ENCODE measurements around the gene COL15A1. TPM values are rescaled to one million over a fixed set of nuclear protein-coding genes. Genes with fewer than 3 reads are reported as not detected.

The COL15A1 gene
- total and polyA plus RNA-seq, 3 experiments from 2014 or later, result 0.07 TPM; not detected in 2

GRCh38 chr9:98966676-98967075 lies 23.0 kb downstream of the COL15A1 start:
- H3K27ac Mint-ChIP-seq, result no peak overlapping the region
- H3K27ac ChIP-seq (ENCODE audit: low read depth, low read length), result no peak overlapping the region
- H3K4me1 Mint-ChIP-seq, result no peaks in the 10 kb centered on the region
- no peak overlapping the region for H3K4me3 ChIP-seq (ENCODE audit: low read length)
- no peaks in the 10 kb centered on the region for H3K9me3 Mint-ChIP-seq
- POLR2A ChIA-PET, result no interaction called here
- H3K9me3 ChIP-seq (ENCODE audit: low read length), result no peaks in the 10 kb centered on the region
- no peak overlapping the region for H3K4me3 Mint-ChIP-seq
- CTCF ChIA-PET, result interaction anchor here (0.6 kb wide), 1 partner anchor 200 kb away, joined by 3 read pairs; no protein-coding TSS in a partner anchor
- peaks cover 0 to 4% of the 10 kb centered on the region in 2 donors for H3K27me3 Mint-ChIP-seq
- no peaks in the 10 kb centered on the region for H3K4me1 ChIP-seq (ENCODE audit: insufficient read depth, low read length)
- H3K36me3 ChIP-seq (ENCODE audit: insufficient read depth, low read length), result no peaks in the 10 kb centered on the region
- H3K36me3 Mint-ChIP-seq, result no peaks in the 10 kb centered on the region
- DNase-seq, result no peak
- H3K27me3 ChIP-seq (ENCODE audit: insufficient read depth, low read length, poor library complexity, severe bottlenecking), result no peaks in the 10 kb centered on the region

DNA sequence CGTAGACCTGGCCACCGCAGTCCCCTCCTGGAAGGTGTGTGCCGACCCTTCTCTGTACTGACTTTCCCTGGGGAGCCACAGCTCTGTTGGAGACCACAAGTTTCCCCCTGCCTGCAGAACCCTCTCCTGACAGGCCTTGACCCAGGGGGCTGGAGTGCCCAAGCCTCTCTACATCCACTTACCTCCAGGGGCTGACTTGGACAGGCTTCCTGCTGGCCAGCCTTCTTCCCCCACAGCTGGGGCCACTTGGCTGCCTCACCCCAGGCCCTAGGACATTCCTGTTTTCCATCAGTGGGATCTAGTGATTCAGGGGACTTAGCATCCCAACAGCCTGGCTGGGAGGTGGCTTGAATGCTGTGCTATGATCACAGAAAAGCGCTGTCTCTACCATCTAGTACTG lies 23.6 kb downstream of the COL15A1 start:
- Mint-ChIP-seq H3K9me3 (no peaks in the 10 kb centered on the region), H3K27ac (no peak overlapping the region), H3K4me3 (no peak overlapping the region), H3K4me1 (no peaks in the 10 kb centered on the region), H3K27me3 (peaks cover 0 to 4% of the 10 kb centered on the region in 2 donors), H3K36me3 (no peaks in the 10 kb centered on the region)
- H3K4me3 ChIP-seq (ENCODE audit: low read length), result no peak overlapping the region
- ChIA-PET CTCF (no interaction called here), POLR2A (no interaction called here)
- no peaks in the 10 kb centered on the region for H3K27me3 ChIP-seq (ENCODE audit: insufficient read depth, low read length, poor library complexity, severe bottlenecking)
- no peak overlapping the region for H3K27ac ChIP-seq (ENCODE audit: low read depth, low read length)
- no peaks in the 10 kb centered on the region for H3K4me1 ChIP-seq (ENCODE audit: insufficient read depth, low read length)
- H3K36me3 ChIP-seq (ENCODE audit: insufficient read depth, low read length), result no peaks in the 10 kb centered on the region
- no peaks in the 10 kb centered on the region for H3K9me3 ChIP-seq (ENCODE audit: low read length)
- DNase-seq, result no peak

GRCh38 chr9:98967680-98968079 lies 24.0 kb downstream of the COL15A1 start:
- Histone ChIP-seq H3K9me3 (ENCODE audit: low read length) (no peaks in the 10 kb centered on the region), H3K27ac (ENCODE audit: low read depth, low read length) (no peak overlapping the region), H3K4me3 (ENCODE audit: low read length) (no peak overlapping the region), H3K4me1 (ENCODE audit: insufficient read depth, low read length) (no peaks in the 10 kb centered on the region), H3K27me3 (ENCODE audit: insufficient read depth, low read length, poor library complexity, severe bottlenecking) (no peaks in the 10 kb centered on the region), H3K36me3 (ENCODE audit: insufficient read depth, low read length) (no peaks in the 10 kb centered on the region)
- Mint-ChIP-seq H3K9me3 (no peaks in the 10 kb centered on the region), H3K27me3 (peaks cover 0 to under 1% of the 10 kb centered on the region in 2 donors), H3K4me1 (no peaks in the 10 kb centered on the region), H3K4me3 (no peak overlapping the region), H3K27ac (no peak overlapping the region), H3K36me3 (no peaks in the 10 kb centered on the region)
- POLR2A ChIA-PET, result no interaction called here
- CTCF ChIA-PET, result no interaction called here
- DNase-seq, result no peak

- Mint-ChIP-seq H3K4me1 (no peaks in the 10 kb centered on the region), H3K4me3 (no peak overlapping the region), H3K9me3 (no peaks in the 10 kb centered on the region), H3K27me3 (peaks cover 0 to 1% of the 10 kb centered on the region in 2 donors), H3K27ac (no peak overlapping the region), H3K36me3 (no peaks in the 10 kb centered on the region)
- ChIA-PET CTCF (interaction anchor here (0.6 to 1.2 kb wide), 2 partner anchors 66 to 174 kb away, joined by 3 to 4 read pairs; no protein-coding TSS in a partner anchor), POLR2A (no interaction called here)
- DNase-seq, result no peak
- Histone ChIP-seq H3K9me3 (ENCODE audit: low read length) (no peaks in the 10 kb centered on the region), H3K36me3 (ENCODE audit: insufficient read depth, low read length) (no peaks in the 10 kb centered on the region), H3K4me1 (ENCODE audit: insufficient read depth, low read length) (no peaks in the 10 kb centered on the region), H3K27ac (ENCODE audit: low read depth, low read length) (no peak overlapping the region), H3K4me3 (ENCODE audit: low read length) (no peak overlapping the region), H3K27me3 (ENCODE audit: insufficient read depth, low read length, poor library complexity, severe bottlenecking) (no peaks in the 10 kb centered on the region)
Observed at GRCh38 chr9:98968601-98969337, 25.1 kb downstream of the COL15A1 start.

GRCh38 chr9:98970532-98971041 lies 26.9 kb downstream of the COL15A1 start:
- Histone ChIP-seq H3K27ac (ENCODE audit: low read depth, low read length) (no peak overlapping the region), H3K4me1 (ENCODE audit: insufficient read depth, low read length) (peaks cover 7% of the 10 kb centered on the region), H3K36me3 (ENCODE audit: insufficient read depth, low read length) (no peaks in the 10 kb centered on the region), H3K9me3 (ENCODE audit: low read length) (no peaks in the 10 kb centered on the region), H3K27me3 (ENCODE audit: insufficient read depth, low read length, poor library complexity, severe bottlenecking) (peaks cover 7% of the 10 kb centered on the region), H3K4me3 (ENCODE audit: low read length) (no peak overlapping the region)
- Mint-ChIP-seq H3K4me3 (no peak overlapping the region), H3K27ac (no peak overlapping the region), H3K4me1 (peaks cover 4 to 7% (median 6%) of the 10 kb centered on the region in 3 donors), H3K36me3 (no peaks in the 10 kb centered on the region), H3K9me3 (no peaks in the 10 kb centered on the region), H3K27me3 (peaks cover 6 to 9% of the 10 kb centered on the region in 2 donors)
- no peak for DNase-seq
- ChIA-PET CTCF (interaction anchor here (8.2 kb wide), 1 partner anchor 172 kb away, joined by 74 read pairs; no protein-coding TSS in a partner anchor), POLR2A (no interaction called here)

GRCh38 chr9:98971168-98971914 lies 27.6 kb downstream of the COL15A1 start:
- Histone ChIP-seq H3K27ac (ENCODE audit: low read depth, low read length) (no peak overlapping the region), H3K36me3 (ENCODE audit: insufficient read depth, low read length) (no peaks in the 10 kb centered on the region), H3K27me3 (ENCODE audit: insufficient read depth, low read length, poor library complexity, severe bottlenecking) (peaks cover 9% of the 10 kb centered on the region), H3K4me3 (ENCODE audit: low read length) (no peak overlapping the region), H3K9me3 (ENCODE audit: low read length) (no peaks in the 10 kb centered on the region), H3K4me1 (ENCODE audit: insufficient read depth, low read length) (peaks cover 8% of the 10 kb centered on the region)
- no peak overlapping the region for H3K4me3 Mint-ChIP-seq
- CTCF ChIA-PET, result interaction anchor here (8.2 kb wide), 1 partner anchor 171 kb away, joined by 74 read pairs; no protein-coding TSS in a partner anchor
- peaks cover 4 to 7% (median 6%) of the 10 kb centered on the region in 3 donors for H3K4me1 Mint-ChIP-seq
- H3K27ac Mint-ChIP-seq, result no peak overlapping the region
- DNase-seq, result no peak
- no peaks in the 10 kb centered on the region for H3K9me3 Mint-ChIP-seq
- POLR2A ChIA-PET, result no interaction called here
- H3K27me3 Mint-ChIP-seq, result peaks cover 10 to 12% of the 10 kb centered on the region in 2 donors
- no peaks in the 10 kb centered on the region for H3K36me3 Mint-ChIP-seq

DNA sequence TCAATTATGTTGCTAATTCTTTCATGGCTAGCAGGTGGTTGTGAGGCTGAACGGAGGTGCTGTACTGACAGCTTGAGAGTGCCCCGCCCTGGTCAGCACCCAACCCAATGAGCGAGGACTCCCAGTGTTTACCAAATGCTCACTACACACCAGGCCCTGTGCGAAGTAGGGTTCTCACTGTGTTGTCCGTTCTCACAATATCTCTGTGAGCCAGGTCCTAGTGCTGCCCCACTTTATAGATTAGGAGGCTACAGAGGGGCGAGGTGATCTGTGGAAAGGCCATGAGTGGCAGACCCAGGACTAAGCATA lies 28.2 kb downstream of the COL15A1 start:
- H3K27ac Mint-ChIP-seq, result no peak overlapping the region
- H3K27me3 Mint-ChIP-seq, result peaks cover 12 to 14% of the 10 kb centered on the region in 2 donors
- Histone ChIP-seq H3K4me3 (ENCODE audit: low read length) (no peak overlapping the region), H3K9me3 (ENCODE audit: low read length) (no peaks in the 10 kb centered on the region), H3K27ac (ENCODE audit: low read depth, low read length) (no peak overlapping the region), H3K27me3 (ENCODE audit: insufficient read depth, low read length, poor library complexity, severe bottlenecking) (peaks cover 9% of the 10 kb centered on the region), H3K4me1 (ENCODE audit: insufficient read depth, low read length) (peaks cover 8% of the 10 kb centered on the region), H3K36me3 (ENCODE audit: insufficient read depth, low read length) (no peaks in the 10 kb centered on the region)
- H3K4me3 Mint-ChIP-seq, result no peak overlapping the region
- H3K9me3 Mint-ChIP-seq, result no peaks in the 10 kb centered on the region
- CTCF ChIA-PET, result interaction anchor here (8.2 kb wide), 1 partner anchor 170 kb away, joined by 74 read pairs; no protein-coding TSS in a partner anchor
- no peaks in the 10 kb centered on the region for H3K36me3 Mint-ChIP-seq
- POLR2A ChIA-PET, result no interaction called here
- no peak for DNase-seq
- H3K4me1 Mint-ChIP-seq, result peaks cover 4 to 7% (median 6%) of the 10 kb centered on the region in 3 donors

GRCh38 chr9:98972716-98973115 lies 29.0 kb downstream of the COL15A1 start:
- no peak for DNase-seq
- no peak overlapping the region for H3K27ac ChIP-seq (ENCODE audit: low read depth, low read length)
- no peak overlapping the region for H3K4me3 ChIP-seq (ENCODE audit: low read length)
- CTCF ChIA-PET, result interaction anchor here (3.8 to 8.2 kb wide), 2 partner anchors 22 to 170 kb away, joined by 13 to 74 read pairs; no protein-coding TSS in a partner anchor
- Mint-ChIP-seq H3K27ac (no peak overlapping the region), H3K27me3 (peaks cover 12 to 14% of the 10 kb centered on the region in 2 donors), H3K4me1 (peaks cover 4 to 7% (median 6%) of the 10 kb centered on the region in 3 donors), H3K9me3 (no peaks in the 10 kb centered on the region), H3K4me3 (no peak overlapping the region), H3K36me3 (no peaks in the 10 kb centered on the region)
- H3K4me1 ChIP-seq (ENCODE audit: insufficient read depth, low read length), result peaks cover 8% of the 10 kb centered on the region
- peaks cover 9% of the 10 kb centered on the region for H3K27me3 ChIP-seq (ENCODE audit: insufficient read depth, low read length, poor library complexity, severe bottlenecking)
- POLR2A ChIA-PET, result no interaction called here
- H3K9me3 ChIP-seq (ENCODE audit: low read length), result no peaks in the 10 kb centered on the region
- no peaks in the 10 kb centered on the region for H3K36me3 ChIP-seq (ENCODE audit: insufficient read depth, low read length)
